ENCODE measurements around the gene CDX1.
A peak's percentile ranks its signal among the peaks of the same experiment; 100 is the strongest.

Gene CDX1

DNA sequence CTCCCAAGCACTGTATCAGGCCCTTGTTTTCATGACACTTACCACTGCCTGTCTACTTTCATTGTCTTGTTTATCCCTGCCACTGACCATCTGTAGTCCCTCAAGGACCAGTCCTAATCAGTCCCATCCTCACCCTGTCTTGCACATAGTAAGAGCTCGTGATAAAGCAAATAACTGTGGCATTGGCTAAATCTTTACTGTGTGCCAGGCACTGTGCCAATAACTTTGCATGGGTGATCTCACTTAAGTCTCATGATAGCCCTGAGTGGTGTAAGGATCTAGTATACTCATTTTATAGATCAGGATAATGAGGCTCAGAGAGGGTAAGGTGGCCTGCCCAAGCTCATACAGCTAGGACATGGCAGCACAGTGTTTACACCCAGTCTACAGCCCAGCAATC lies 5.6 kb downstream of the CDX1 start:
- no peak overlapping the region for H3K4me3 ChIP-seq (ENCODE audit: low read depth, low read length)
- TF ChIP-seq MYC (IDR thresholded peaks at IDR 0.05; ENCODE audit: low read depth, low read length) (no peak), CTCF (IDR thresholded peaks at IDR 0.05; ENCODE audit: low read depth, low read length) (no peak)
- DNase-seq (ENCODE audit: low read depth), result no peak

DNA sequence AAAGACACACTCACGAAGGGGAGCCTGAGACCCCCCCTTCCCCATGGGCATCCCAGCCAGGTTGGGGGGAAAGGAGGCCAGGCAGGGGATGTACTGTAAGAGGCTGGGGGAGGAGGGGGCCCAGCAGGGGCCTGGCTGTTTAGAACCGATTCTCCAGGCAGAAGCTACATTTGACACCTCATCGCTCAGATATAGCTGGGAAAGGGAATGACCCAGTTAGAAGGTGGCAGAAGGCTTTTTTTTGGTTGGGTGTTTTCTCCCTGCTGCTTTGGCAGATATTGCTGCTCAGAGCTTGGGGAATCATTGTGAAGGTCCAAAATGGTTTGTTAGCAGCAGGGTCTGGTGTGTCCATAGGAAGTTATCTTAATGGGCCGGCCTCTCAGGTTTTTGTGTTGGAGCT lies 6.0 kb downstream of the CDX1 start:
- DNase-seq (ENCODE audit: low read depth), result no peak
- no peak overlapping the region for H3K4me3 ChIP-seq (ENCODE audit: low read depth, low read length)
- TF ChIP-seq, protein P1, sequence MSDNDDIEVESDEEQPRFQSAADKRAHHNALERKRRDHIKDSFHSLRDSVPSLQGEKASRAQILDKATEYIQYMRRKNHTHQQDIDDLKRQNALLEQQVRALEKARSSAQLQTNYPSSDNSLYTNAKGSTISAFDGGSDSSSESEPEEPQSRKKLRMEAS (IDR thresholded peaks at IDR 0.05; ENCODE audit: low read depth, low read length), result no peak
- no peak for TF ChIP-seq POLR2A (IDR thresholded peaks at IDR 0.05; ENCODE audit: extremely low read depth, insufficient read length)
- TF ChIP-seq CTCF (IDR thresholded peaks at IDR 0.05; ENCODE audit: low read depth, low read length), result no peak

DNA sequence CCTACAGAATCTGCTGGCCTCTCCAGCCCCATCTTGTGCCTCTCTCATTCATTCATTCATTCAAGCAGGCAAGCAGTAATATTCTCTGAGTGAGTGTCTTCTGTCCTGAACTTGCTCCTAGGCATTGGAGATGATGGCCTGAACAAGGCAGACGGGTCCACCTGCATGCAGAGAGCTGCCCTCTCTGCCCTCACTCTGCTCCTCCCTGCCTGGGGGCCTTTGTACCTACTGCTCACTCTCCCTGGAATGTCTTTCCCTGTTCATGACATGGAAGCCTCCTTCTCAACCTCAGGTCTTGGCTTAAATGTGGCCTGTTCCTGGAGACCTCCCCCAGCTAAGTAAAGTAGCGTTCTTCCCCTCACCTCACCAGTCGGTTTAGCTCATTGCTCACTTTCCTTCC lies 6.6 kb downstream of the CDX1 start:
- TF ChIP-seq POLR2A (IDR thresholded peaks at IDR 0.05; ENCODE audit: extremely low read depth, insufficient read length) (no peak), MYC (IDR thresholded peaks at IDR 0.05; ENCODE audit: low read depth, low read length) (no peak), CTCF (IDR thresholded peaks at IDR 0.05; ENCODE audit: low read depth, low read length) (no peak)
- TF ChIP-seq, protein P1 (IDR thresholded peaks at IDR 0.05; ENCODE audit: low read depth, low read length), result no peak
- no peak overlapping the region for H3K4me3 ChIP-seq (ENCODE audit: low read depth, low read length)
- no peak for DNase-seq (ENCODE audit: low read depth)

GRCh38 chr5:150174285-150174684 lies 7.7 kb downstream of the CDX1 start:
- H3K4me3 ChIP-seq (ENCODE audit: low read depth, low read length), result no peak overlapping the region
- DNase-seq (ENCODE audit: low read depth), result no peak
- TF ChIP-seq CTCF (IDR thresholded peaks at IDR 0.05; ENCODE audit: low read depth, low read length) (no peak), MYC (IDR thresholded peaks at IDR 0.05; ENCODE audit: low read depth, low read length) (no peak), POLR2A (IDR thresholded peaks at IDR 0.05; ENCODE audit: extremely low read depth, insufficient read length) (no peak)
- TF ChIP-seq, protein P1 (IDR thresholded peaks at IDR 0.05; ENCODE audit: low read depth, low read length), result no peak

DNA sequence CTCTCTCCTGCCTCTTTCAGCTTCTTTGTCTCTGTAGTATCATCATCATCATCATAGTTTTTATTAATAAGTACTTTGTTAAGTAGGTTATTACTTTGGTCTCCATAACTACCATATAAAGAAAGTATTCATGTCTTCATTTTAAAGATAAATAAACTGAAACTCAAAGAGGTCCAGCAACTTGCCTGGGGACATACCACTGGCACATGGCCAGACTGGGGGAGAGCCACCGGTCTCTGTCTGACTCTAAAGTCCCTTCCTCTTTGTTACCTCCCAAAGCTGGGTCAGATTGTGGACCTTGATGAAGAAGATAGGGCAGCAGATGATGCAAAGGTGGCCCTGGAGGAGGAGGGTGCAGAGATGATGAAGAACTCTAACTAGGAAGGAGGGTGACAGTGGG lies 8.5 kb downstream of the CDX1 start:
- no peak for TF ChIP-seq POLR2A (IDR thresholded peaks at IDR 0.05; ENCODE audit: extremely low read depth, insufficient read length)
- no peak for TF ChIP-seq CTCF (IDR thresholded peaks at IDR 0.05; ENCODE audit: low read depth, low read length)
- TF ChIP-seq, protein P1 (IDR thresholded peaks at IDR 0.05; ENCODE audit: low read depth, low read length), result no peak
- no peak for TF ChIP-seq MYC (IDR thresholded peaks at IDR 0.05; ENCODE audit: low read depth, low read length)
- no peak for DNase-seq (ENCODE audit: low read depth)

GRCh38 chr5:150175536-150175935 lies 9.0 kb downstream of the CDX1 start:
- DNase-seq (ENCODE audit: low read depth), result peak; percentile 65
- no peak overlapping the region for H3K4me3 ChIP-seq (ENCODE audit: low read depth, low read length)
- TF ChIP-seq, protein P1 (IDR thresholded peaks at IDR 0.05; ENCODE audit: low read depth, low read length), result peak; percentile 35; the same call in 1 of the 2 replicates
- TF ChIP-seq CTCF (IDR thresholded peaks at IDR 0.05; ENCODE audit: low read depth, low read length), result peak; percentile 57
- TF ChIP-seq MYC (IDR thresholded peaks at IDR 0.05; ENCODE audit: low read depth, low read length), result no peak
- TF ChIP-seq POLR2A (IDR thresholded peaks at IDR 0.05; ENCODE audit: extremely low read depth, insufficient read length), result no peak

More for the DNA sequence above, 8.5 kb downstream of the CDX1 start:
- no peak overlapping the region for H3K4me3 ChIP-seq (ENCODE audit: low read depth, low read length)

All from NB4 (cell line).